Caco-2 (cell line): ENCODE data around the gene DNM2. TPM values are rescaled to one million over a fixed set of nuclear protein-coding genes. Genes with fewer than 3 reads are reported as not detected.

Source experiments
- BruUV-seq: library from RNA; stranded (reverse); fragments of 400-500 nt; replicated peaks from 2 replicates; lab custom pipeline; 2021; lab: Mats Ljungman, UMichigan
- CTCF ChIA-PET: fragments of 300-600 bp; sonication (Branson Sonifier 250); formaldehyde crosslinking; loops from one replicate; lab custom pipeline; 2022; ENCODE audit warnings: antibody characterized with exemption; lab: Charles Lee
- POLR2A ChIA-PET: fragments of 300-600 bp; sonication (Branson Sonifier 250); formaldehyde crosslinking; loops from one replicate; lab custom pipeline; 2022; ENCODE audit warnings: antibody characterized with exemption; lab: Charles Lee
- DNase-seq, 2 experiments: peaks; one replicate each; pipeline versions ENCODE4 v3.0.0 to v3.0.0-alpha.2; 2020 to 2022
- H3K27me3 ChIP-seq: replicated peaks from 2 replicates; pipeline ENCODE4 v1.6.0; 2011; ENCODE audit warnings: low read length; ENCODE audit not compliant: control insufficient read depth, insufficient read depth
- H3K36me3 ChIP-seq: 2 replicates; pipeline ENCODE4 v1.5.1; 2011; ENCODE audit warnings: low read length; ENCODE audit not compliant: control insufficient read depth, insufficient read depth
- H3K4me1 ChIP-seq: fragments of 250-450 bp; sonication (Bioruptor Pico); 2 replicates; pipeline ENCODE4 v1.5.1; 2020; ENCODE audit warnings: mild to moderate bottlenecking
- H3K4me3 ChIP-seq: 2 replicates; pipeline ENCODE4 v1.5.1; 2011; ENCODE audit warnings: low read depth, mild to moderate bottlenecking, control low read depth, low read length
- H3K9me3 ChIP-seq: fragments of 250-450 bp; sonication (Bioruptor Pico); 2 replicates; pipeline ENCODE4 v1.5.1; 2020; ENCODE audit warnings: mild to moderate bottlenecking, moderate library complexity
- H3K27ac Mint-ChIP-seq: one replicate; pipeline ENCODE4 v1.8.0; 2022; ENCODE audit warnings: mixed read lengths; ENCODE audit not compliant: unreplicated experiment
- H3K27me3 Mint-ChIP-seq: one replicate; pipeline ENCODE4 v1.8.0; 2022; ENCODE audit warnings: mixed read lengths; ENCODE audit not compliant: insufficient read depth, unreplicated experiment
- H3K36me3 Mint-ChIP-seq: one replicate; pipeline ENCODE4 v1.8.0; 2022; ENCODE audit warnings: mild to moderate bottlenecking, mixed read lengths; ENCODE audit not compliant: insufficient read depth, unreplicated experiment
- H3K4me1 Mint-ChIP-seq: one replicate; pipeline ENCODE4 v1.8.0; 2022; ENCODE audit warnings: low read depth, mixed read lengths; ENCODE audit not compliant: unreplicated experiment
- H3K4me3 Mint-ChIP-seq: one replicate; pipeline ENCODE4 v1.8.0; 2022; ENCODE audit warnings: mild to moderate bottlenecking, moderate library complexity, mixed read lengths; ENCODE audit not compliant: unreplicated experiment
- H3K9me3 Mint-ChIP-seq: one replicate; pipeline ENCODE4 v1.8.0; 2022; ENCODE audit warnings: mixed read lengths; ENCODE audit not compliant: unreplicated experiment
- CTCF ChIP-seq, 2 experiments: fragments of 200-600 bp in 1 of 2; IDR thresholded peaks; 1 replicate in 1 of 2; 2 replicates in 1 of 2; pipeline versions ENCODE4 v1.5.1 to v1.8.0; 2011 to 2022; ENCODE audit warnings: antibody characterized with exemption in 1 of 2, control low read depth in 1 of 2, inconsistent platforms in 1 of 2, low read depth in 1 of 2, low read length in 1 of 2, mild to moderate bottlenecking in 1 of 2, moderate library complexity in 1 of 2; ENCODE audit not compliant: insufficient read depth in 1 of 2, severe bottlenecking in 1 of 2, unreplicated experiment in 1 of 2
- intact Hi-C: fragments of 100-400 bp; cut with micrococcal nuclease; formaldehyde crosslinking; loops from one replicate; pipeline ENCODE4 v1.10.0; 2022; ENCODE audit not compliant: unreplicated experiment
- total RNA-seq: library from RNA; stranded (reverse); gene quantifications from 2 replicates; pipeline ENCODE4 v1.2.3, GENCODE V29; 2022

DNM2 gene
- total RNA-seq, 1 experiment from 2014 or later, result 137 TPM

DNA sequence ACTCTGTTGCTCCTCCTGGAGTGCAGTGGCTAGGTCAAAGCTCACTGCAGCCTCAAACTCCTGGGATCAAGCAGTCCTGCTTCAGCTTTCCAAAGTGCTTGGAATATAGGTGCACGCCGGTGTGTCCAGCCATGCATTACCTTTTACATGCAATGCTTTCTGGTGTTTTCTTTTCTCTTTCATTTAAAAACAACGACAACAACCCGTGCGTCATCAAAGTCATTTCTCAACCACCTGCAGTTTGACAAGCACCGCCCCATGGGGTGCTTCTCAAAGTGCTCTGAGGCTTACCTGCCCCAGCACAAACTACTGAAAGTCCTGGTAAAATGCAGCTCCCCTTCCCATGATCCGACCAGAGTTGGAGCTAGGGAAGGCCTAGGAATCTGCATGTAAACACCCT lies 9.6 kb upstream of the DNM2 start:
- no peaks in the 10 kb centered on the region for H3K36me3 ChIP-seq
- H3K9me3 Mint-ChIP-seq, result no peaks in the 10 kb centered on the region
- CTCF ChIA-PET, result interaction anchor here (0.7 to 1.7 kb wide), 2 partner anchors 10 to 63 kb away, joined by 4 to 5 read pairs; partner anchors contain the start of gene DNM2
- H3K4me3 Mint-ChIP-seq, result no peak overlapping the region
- no peaks in the 10 kb centered on the region for H3K27me3 Mint-ChIP-seq
- no peaks in the 10 kb centered on the region for H3K4me1 Mint-ChIP-seq
- POLR2A ChIA-PET, result no interaction called here
- no peaks in the 10 kb centered on the region for H3K9me3 ChIP-seq
- H3K27me3 ChIP-seq, result no peaks in the 10 kb centered on the region
- DNase-seq, result no peak
- no peak overlapping the region for H3K27ac Mint-ChIP-seq
- TF ChIP-seq CTCF (IDR thresholded peaks at IDR 0.05; ENCODE audit: insufficient read depth in 1 of 2, low read depth in 1 of 2, low read length in 1 of 2, severe bottlenecking in 1 of 2, unreplicated experiment in 1 of 2), result no peak
- no peak overlapping the region for H3K4me3 ChIP-seq
- peaks cover 32% of the 10 kb centered on the region for H3K36me3 Mint-ChIP-seq
- peaks cover 9% of the 10 kb centered on the region; the same call in 1 of the 2 replicates for H3K4me1 ChIP-seq
- no TSS peak for BruUV-seq
- intact Hi-C loops, result no loop called here

DNA sequence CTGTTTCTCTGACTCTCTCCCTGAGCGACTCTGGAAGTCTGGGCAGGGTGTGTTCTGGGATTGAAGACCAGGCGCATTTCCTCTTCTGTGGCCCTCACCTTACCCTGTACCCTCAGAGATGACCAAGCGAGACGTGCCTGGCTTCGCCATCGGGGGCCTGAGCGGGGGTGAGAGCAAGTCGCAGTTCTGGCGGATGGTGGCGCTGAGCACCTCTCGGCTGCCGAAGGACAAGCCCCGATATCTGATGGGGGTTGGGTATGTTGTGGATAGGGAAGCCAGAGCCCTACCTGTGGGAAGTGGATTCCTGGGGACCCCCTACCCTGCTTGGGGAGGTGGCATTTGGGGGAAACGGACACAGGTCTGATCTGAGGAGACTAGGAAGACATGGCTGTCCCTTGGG lies 5.8 kb upstream of the DNM2 start:
- no peak for TF ChIP-seq CTCF (IDR thresholded peaks at IDR 0.05; ENCODE audit: insufficient read depth in 1 of 2, low read depth in 1 of 2, low read length in 1 of 2, severe bottlenecking in 1 of 2, unreplicated experiment in 1 of 2)
- Mint-ChIP-seq H3K4me3 (no peak overlapping the region), H3K27ac (no peak overlapping the region), H3K9me3 (no peaks in the 10 kb centered on the region), H3K27me3 (no peaks in the 10 kb centered on the region), H3K4me1 (no peaks in the 10 kb centered on the region), H3K36me3 (peaks cover 22% of the 10 kb centered on the region)
- intact Hi-C loops, result no loop called here
- H3K27me3 ChIP-seq, result no peaks in the 10 kb centered on the region
- no peaks in the 10 kb centered on the region for H3K9me3 ChIP-seq
- BruUV-seq, result no TSS peak
- ChIA-PET POLR2A (no interaction called here), CTCF (no interaction called here)
- H3K4me1 ChIP-seq, result peaks cover 4% of the 10 kb centered on the region; the same call in 1 of the 2 replicates
- no peak overlapping the region for H3K4me3 ChIP-seq
- no peaks in the 10 kb centered on the region for H3K36me3 ChIP-seq
- no peak for DNase-seq

DNA sequence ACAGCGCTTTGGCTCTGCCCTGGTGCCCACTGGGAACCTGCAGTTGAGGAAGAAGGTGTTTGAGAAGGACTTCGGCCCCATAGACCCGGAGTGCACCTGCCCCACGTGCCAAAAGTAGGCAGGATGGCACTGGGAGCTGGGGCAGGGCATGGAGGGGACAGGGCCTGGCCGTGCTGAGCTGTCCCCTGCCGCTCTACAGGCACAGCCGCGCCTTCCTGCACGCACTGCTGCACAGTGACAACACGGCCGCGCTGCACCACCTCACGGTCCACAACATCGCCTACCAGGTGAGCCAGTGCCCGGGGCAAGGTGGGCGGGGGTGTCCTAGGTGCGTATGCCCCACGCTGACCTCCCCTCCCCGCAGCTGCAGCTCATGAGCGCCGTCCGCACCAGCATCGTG lies 5.1 kb upstream of the DNM2 start:
- POLR2A ChIA-PET, result no interaction called here
- no peak overlapping the region for H3K4me3 Mint-ChIP-seq
- Histone ChIP-seq H3K4me3 (no peak overlapping the region), H3K27me3 (no peaks in the 10 kb centered on the region), H3K9me3 (no peaks in the 10 kb centered on the region), H3K4me1 (no peaks in the 10 kb centered on the region), H3K36me3 (no peaks in the 10 kb centered on the region)
- H3K27ac Mint-ChIP-seq, result no peak overlapping the region
- DNase-seq, result no peak
- H3K4me1 Mint-ChIP-seq, result no peaks in the 10 kb centered on the region
- intact Hi-C loops, result no loop called here
- no peaks in the 10 kb centered on the region for H3K27me3 Mint-ChIP-seq
- CTCF ChIA-PET, result no interaction called here
- no peaks in the 10 kb centered on the region for H3K9me3 Mint-ChIP-seq
- H3K36me3 Mint-ChIP-seq, result peaks cover 19% of the 10 kb centered on the region
- TSS peak; percentile 42 for BruUV-seq
- no peak for TF ChIP-seq CTCF (IDR thresholded peaks at IDR 0.05; ENCODE audit: insufficient read depth in 1 of 2, low read depth in 1 of 2, low read length in 1 of 2, severe bottlenecking in 1 of 2, unreplicated experiment in 1 of 2)
